Sigmoid colon (tissue), 4 donors: ENCODE data around the gene CUL7.

Experiments used
- CTCF ChIP-seq, 4 experiments: fragments of 450-650 bp in 3 of 4; fragments of 200-600 bp in 1 of 4; IDR thresholded peaks; one replicate each; pipeline ENCODE4 v1.5.1; 2016 to 2019; ENCODE audit warnings: antibody characterized with exemption in 4 of 4, mild to moderate bottlenecking in 3 of 4, moderate library complexity in 2 of 4
- EP300 ChIP-seq, 4 donors: sonication (generic); formaldehyde crosslinking; IDR thresholded peaks; one replicate each; pipeline ENCODE4 v1.6.1; 2017; ENCODE audit warnings: antibody characterized with exemption in 4 of 4
- POLR2AphosphoS5 ChIP-seq, 4 donors: sonication (generic); formaldehyde crosslinking; IDR thresholded peaks; one replicate each; pipeline ENCODE4 v1.6.1; 2017; ENCODE audit warnings: antibody characterized with exemption in 4 of 4

- TF ChIP-seq CTCF (IDR thresholded peaks at IDR 0.05) = no peak
- no peak for TF ChIP-seq EP300 (IDR thresholded peaks at IDR 0.05)
- no peak for TF ChIP-seq POLR2AphosphoS5 (IDR thresholded peaks at IDR 0.05)
These were observed 6.5 kb upstream of the CUL7 start for GRCh38 chr6:43060034-43060754.
